GM12801 (cell line): ENCODE data around the gene ATXN7L3.

ENCODE experiments used
- CTCF ChIP-seq: IDR thresholded peaks from one replicate; pipeline ENCODE4 v1.5.1; 2011; ENCODE audit warnings: control low read depth; ENCODE audit not compliant: insufficient read length; ENCODE audit errors: extremely low read depth

The ATXN7L3 gene

GRCh38 chr17:44202756-44203155, 3.1 kb upstream of the ATXN7L3 start:
- TF ChIP-seq CTCF = no peak

- no peak for TF ChIP-seq CTCF
These were observed 933 bp upstream of the ATXN7L3 start for GRCh38 chr17:44200478-44201155.

GRCh38 chr17:44198721-44199552, 747 bp downstream of the ATXN7L3 start:
- no peak for TF ChIP-seq CTCF

GRCh38 chr17:44197980-44198720, 1.5 kb downstream of the ATXN7L3 start:
- no peak for TF ChIP-seq CTCF

GRCh38 chr17:44197107-44197506, 2.6 kb downstream of the ATXN7L3 start:
- TF ChIP-seq CTCF = no peak

GRCh38 chr17:44193326-44194084, 6.2 kb downstream of the ATXN7L3 start:
- no peak for TF ChIP-seq CTCF
